HTR-8/SVneo (cell line): ENCODE results near the gene PPWD1.
"Not testable (repeated sequence)": the region's sequence is repeated elsewhere in the genome, so short reads cannot be mapped to it uniquely, and the experiment has no call there.

Source experiments
- DNase-seq: peaks from one replicate; pipeline ENCODE4 v3.0.0; 2011; ENCODE audit warnings: low spot score, mixed read lengths; ENCODE audit not compliant: insufficient read length
- FAIRE-seq: peaks from 2 replicates; lab custom pipeline; 2011; peaks lifted over from hg19 to GRCh38; lab: Jason Lieb, UNC

PPWD1 gene

DNA sequence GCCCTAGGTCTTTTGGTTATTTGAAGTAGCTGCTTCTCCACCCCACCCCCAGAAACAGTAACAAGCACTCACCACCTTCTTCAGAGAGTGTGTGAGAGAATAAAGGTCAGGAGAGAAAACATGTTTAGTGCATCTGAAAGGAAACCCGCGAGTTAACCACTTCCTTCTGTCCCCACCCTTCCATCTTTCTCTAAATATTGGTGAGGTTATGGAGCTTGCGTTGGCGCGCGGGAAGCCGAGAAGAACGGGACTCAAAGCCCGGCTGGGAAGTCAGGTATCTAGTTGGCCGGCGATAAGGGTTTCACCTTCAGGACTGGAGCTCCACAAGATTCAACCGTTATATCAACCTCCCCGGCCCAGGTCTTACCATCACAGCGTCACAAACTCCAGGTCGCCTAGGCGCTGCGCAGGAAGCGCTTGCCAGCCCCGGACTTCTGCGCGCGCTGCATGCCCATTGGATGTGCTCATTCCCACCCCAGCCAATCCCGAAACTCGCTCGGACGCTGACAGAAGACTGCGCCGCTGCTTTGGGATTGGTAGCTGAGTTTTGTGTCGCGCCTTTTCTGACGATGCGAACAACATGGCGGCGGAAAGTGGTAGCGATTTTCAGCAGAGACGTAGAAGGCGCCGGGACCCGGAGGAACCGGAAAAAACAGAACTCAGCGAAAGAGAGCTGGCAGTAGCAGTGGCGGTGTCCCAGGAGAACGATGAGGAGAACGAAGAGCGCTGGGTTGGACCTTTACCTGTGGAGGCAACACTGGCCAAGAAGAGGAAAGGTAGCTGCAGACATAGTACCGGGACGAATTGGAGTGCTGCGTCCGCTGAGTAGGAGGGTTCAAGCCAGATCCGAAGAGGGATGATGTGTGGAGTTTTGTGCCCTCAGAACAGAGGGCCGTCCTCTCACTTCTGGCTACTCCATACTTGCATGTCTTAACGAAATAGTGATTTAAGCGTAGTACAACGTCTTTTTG lies at the start of gene PPWD1, which contains the start of gene CENPK:
Gene PPWD1, plus strand, starts transcription at position 566 of the 971 bp plus-strand sequence. Its CDS starts 15 bp downstream, at position 581.
Gene CENPK, minus strand, starts transcription at position 438 of the 971 bp plus-strand sequence. CDS start 8,261 bp downstream, outside the sequence.
- FAIRE-seq (peak; percentile 77), DNase-seq (peak; percentile 93)

DNA sequence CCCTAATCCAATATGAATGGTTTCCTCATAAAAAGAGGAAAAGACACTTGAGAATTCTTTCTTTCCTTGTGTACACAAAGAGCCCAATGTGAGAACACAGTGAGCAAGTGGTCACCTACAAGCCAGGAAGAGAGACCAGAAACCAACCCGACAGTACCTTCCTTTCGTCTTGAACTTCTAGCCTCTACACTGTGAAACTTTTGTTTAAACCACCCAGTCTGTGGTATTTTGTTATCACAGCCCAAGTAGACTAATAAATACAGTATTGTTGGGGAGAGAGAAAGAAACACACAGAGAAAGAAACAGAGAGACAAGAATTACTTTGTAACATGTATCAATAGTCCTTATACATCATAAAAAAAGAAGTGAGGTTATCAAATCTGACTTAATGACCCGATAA lies 37.4 kb upstream of the PPWD1 start:
- DNase-seq, result no peak

DNA sequence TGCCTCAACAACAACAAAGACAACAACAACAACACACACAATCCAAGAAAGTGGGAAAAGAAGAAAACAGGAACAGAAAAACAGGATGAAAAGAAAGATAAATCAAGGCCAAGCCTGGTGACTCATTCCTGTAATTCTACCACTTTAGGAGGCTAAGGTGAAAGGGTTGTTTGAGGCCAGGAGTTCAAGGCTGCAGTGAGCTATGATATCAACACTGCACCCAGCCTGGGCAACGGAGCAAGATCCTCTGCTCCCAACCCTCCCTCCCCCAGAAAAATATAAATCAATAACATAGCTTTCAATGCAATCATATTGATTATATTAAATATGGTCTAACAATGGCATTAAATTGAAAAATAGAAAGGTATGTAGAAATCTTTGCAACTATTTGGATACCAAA lies 32.2 kb upstream of the PPWD1 start:
- no peak for DNase-seq
- no peak for FAIRE-seq

More for the DNA sequence above, 37.4 kb upstream of the PPWD1 start:
- FAIRE-seq, result no peak

DNA sequence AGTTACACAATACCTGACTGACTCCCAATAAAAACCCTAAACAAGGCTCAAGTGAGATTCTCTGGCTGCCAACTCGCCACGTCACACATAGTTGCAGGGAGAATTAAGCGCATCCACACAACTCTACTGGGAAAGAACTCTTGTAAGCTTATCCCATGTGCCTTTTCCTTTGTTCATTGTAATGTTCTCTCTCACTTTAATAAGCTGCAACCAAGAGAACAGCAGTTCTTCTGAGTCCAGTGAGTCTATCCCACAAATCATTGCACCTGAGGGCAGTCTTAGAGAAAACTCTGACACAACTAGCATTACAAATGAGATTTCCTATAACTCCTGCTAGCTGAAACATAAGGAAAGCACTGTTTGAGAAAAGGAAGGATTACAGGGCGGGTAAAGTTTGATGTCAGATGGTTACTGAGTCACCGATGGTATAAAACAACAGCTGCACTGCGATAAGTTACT lies 27.5 kb upstream of the PPWD1 start:
- FAIRE-seq (no peak), DNase-seq (no peak)

DNA sequence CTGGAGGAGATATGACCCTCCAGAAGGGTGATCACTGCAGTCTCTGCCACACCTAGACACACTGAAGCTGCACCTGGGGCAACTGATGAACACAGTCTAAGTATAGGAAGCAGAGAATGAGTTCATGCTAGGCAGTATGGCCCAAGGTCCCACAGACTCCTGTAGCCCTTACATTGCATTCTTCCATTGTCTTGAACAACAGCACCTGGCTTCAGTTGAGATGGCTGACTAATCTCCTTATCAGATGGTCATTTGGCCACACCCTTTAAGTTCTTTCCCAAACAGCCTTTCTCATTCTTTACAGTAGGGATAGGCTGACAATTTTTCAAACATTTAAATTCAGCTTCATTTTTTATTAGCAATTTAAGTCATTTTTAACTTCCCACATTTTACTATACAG lies 23.3 kb upstream of the PPWD1 start:
- no peak for DNase-seq
- FAIRE-seq, result no peak

DNA sequence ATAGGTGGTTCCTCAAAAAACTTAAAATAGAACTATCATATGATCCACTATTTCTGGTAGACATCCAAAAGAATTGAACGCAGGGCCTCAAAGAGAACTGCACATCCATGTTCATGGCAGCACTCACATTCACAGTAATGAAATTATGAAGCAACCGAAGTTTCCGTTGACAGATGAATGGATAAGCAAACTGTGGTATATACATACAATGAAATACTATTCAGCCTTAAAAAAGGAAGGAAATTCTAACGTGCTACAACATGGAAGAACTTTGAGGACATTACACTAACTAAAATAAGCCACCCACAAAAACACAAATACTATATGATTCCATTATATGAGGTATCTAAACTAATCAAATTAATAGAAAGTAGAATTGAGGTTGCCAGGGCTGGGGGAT lies 18.6 kb upstream of the PPWD1 start:
- DNase-seq (no peak), FAIRE-seq (no peak)

DNA sequence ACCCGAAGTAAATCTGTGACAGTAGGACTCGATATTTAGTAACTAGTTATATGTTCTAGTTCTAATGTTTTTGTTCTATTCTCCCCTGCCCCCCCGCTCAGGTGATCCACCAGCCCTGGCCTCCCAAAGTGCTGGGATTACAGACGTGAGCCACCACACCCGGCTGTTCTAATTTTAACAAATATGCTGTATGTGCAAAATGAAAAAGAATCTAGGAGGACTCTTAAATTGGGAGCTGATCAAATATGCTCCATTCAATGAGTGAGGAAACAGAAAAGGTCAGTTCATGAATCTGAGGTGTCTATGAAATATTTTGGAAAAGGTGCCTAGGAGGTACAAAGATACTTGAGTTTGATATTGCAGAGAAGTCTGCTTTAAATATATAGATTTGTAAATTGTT lies 17.0 kb upstream of the PPWD1 start:
- DNase-seq, result no peak
- no peak for FAIRE-seq

DNA sequence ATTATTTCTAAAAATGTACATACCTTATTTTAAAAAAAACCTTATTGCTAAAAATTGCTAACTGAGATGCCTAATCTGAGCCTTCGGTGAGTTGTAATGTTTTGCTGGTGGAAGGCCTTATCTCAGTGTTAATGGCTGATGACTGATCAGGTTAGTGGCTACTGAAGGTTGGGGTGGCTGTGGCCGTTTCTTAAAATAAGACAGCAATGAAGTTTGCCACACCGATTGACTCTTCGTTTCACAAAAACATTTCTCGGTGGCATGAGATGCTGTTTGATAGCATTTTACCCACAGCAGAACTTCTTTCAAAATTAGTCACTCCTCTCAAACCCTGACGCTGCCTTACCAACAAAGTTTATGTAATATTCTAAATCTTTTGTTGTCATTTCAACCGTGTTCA lies 14.8 kb upstream of the PPWD1 start:
- FAIRE-seq, result no peak

DNA sequence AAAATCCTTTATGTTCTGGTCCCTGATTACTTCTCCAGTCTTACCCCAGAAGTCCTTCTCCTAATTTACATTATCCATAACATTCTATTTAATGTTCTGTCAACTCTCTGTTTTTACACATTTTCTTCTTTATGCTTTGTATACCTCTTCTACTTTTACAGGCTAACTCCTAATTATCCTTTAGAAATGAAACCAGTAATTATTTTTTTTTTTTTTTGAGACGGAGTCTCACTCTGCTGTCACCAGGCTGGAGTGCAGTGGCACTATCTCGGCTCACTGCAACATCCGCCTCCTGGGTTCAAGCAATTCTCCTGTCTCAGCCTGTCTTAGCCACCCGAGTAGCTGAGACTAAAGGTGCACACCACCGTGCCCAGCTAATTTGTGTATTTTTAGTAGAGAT lies 9.2 kb upstream of the PPWD1 start:
- FAIRE-seq, result no peak
- DNase-seq, result no peak

More for the DNA sequence above, 14.8 kb upstream of the PPWD1 start:
- DNase-seq, result no peak

DNA sequence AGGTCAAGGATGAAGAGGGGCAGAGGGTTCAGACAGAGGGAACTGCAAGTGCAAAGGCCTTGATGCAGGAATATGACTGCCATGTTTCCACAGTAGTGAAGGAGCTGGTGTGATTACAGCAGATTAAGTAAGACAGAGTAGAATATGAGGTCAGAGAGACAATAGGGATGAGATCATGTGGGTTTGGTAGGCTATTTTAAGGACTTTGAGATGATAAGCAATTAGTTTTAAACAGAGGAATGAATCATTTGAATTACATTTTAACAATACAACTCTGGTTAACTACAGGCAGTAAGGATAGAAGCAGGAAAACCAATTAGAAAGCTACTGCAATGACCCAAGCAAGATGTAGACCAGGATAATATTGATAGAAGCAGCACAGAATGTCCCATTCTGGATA lies 7.8 kb upstream of the PPWD1 start:
- no peak for DNase-seq
- FAIRE-seq, result no peak

DNA sequence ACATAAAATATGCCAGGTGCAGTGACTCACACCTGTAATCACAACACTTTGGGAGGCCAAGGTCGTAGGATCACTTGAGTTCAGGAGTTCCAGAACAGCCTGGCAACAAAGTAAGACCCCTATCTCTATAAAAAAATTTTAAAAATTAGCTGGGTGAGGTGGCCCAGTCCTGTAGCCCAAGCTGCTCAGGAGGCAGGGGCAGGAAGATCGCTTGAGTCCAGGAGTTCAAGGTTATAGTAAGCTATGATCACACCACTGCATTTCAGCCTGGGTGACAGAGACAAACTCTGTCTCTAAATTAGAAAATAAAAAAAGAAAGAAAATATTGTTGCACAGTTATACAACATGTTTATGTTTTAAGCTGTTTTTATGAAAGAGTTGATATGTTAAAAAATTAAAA lies 6.9 kb upstream of the PPWD1 start:
- FAIRE-seq, result no peak
- DNase-seq, result no peak

DNA sequence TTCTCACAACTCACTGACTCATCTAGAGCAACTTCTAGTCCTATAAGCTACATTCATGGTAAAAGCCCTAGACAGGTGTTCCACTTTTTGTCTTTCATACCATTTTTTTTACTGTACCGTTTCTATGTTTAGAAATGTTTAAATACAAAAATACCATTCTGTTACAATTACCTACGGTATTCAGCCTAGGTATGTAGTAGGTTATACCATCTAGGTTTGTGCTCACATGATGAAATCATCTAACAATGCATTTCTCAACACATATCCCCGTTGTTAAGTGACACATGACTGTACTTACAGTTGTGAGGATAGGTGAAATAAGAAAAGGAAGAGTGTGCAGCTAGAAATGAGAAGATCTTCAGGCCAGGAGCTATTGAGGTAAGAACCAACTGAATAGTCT lies 6.4 kb upstream of the PPWD1 start:
- FAIRE-seq, result no peak
- DNase-seq, result no peak

DNA sequence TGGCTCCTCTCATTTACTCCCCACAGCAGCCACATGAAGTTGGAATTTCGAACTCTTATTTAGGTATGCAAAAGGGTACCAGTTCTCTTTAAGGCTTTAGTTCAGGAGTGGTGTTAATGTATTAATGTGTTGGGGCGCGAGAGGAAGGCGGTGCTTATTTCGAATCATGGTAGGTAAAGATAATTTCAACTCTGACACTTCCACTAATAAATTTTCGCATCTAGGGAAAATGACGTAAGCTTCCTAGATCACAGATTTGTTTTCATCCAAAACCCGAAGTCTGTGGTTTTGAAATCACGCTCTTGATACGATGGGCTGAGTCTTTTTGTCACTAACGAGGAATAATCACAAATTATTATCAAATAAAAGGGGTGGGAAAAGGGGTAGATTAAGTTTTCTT lies 681 bp downstream of the PPWD1 start:
- FAIRE-seq, result no peak
- DNase-seq, result no peak

DNA sequence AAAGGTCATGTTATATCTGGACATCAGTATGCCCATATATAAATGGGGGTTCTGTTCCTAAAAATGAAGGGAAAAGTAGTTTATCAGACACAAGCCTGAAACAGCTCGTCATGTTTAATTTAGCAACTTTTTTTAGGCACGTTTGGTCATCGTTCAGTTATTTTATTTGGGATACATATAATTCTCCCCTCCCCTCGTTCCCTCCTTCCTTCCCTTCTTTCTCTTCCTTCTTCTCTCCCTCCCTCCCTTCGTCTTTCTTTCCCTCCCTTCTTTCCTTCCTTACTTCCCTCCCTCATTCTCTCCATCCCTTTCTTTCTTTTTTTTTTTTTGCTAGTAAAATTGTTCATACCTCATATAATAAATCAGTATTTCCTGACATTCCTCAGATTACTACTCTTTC lies 3.4 kb downstream of the PPWD1 start:
- DNase-seq (no peak), FAIRE-seq (no peak)

DNA sequence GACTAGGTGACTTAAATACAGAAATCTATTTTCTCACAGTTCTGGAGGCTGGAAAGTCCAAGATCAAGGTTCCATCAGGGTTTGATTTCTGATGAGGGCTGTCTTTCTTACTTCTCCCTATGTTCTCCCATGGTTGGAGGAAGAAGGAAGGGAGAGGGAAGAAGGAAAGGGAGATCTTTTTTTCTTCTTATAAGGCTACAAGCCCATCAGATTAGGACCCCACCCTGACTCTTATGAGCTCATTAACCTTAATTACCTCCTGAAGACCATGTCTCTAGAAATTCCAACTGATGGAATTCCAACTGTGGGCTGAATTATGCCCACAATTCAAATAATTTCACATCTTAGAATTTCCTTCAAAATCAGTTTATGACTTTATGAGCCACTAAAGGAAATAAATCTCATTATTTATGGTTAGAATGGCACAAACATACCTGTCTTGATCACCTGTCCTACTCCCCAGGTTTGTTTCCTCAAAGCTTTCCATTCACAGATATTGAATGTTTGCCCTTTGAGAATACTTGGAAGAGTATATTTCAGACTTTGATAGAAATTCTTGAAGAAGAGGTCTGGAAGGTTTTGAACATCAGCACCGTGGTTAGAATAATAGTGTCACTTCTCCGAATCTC lies 7.6 kb downstream of the PPWD1 start:
- FAIRE-seq (no peak), DNase-seq (no peak)

DNA sequence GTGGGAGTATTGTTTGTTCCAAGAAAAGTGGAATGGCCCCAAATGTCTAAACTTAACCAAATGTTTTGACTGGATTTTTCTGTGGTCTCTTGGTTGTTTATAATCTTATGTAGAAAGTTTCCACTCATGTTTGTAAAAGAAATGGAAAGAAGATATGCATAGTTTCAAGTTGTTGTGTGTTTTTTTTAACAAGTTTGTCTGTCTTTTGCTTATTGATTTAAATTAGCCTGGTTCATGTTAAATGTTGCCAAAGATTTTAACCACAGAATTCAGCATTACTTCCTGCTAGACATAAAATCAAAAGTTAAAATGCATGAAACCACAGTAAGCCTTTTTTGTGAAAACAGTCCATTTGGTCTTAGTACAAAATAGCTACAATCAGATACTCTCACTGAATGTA lies 14.0 kb downstream of the PPWD1 start:
- DNase-seq (no peak), FAIRE-seq (no peak)

DNA sequence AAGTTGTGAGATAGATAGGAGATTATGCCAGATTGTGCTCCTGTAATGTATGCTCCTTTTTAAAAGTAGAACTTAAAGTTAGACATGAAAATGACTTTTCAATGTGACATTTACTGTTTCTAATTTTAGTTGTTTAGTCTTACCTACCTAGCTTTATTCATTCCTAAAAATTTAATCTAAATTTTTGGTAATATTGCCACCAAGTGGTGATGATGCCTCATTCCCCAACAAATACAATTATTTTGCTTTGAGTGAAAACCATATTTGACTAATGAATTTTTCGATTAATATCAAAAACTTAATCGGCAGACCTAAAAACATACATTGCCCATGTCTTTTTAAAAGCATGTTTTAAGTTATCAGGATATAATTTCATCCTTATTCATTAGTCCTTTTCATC lies 25.6 kb downstream of the PPWD1 start:
- no peak for FAIRE-seq
- DNase-seq, result no peak

DNA sequence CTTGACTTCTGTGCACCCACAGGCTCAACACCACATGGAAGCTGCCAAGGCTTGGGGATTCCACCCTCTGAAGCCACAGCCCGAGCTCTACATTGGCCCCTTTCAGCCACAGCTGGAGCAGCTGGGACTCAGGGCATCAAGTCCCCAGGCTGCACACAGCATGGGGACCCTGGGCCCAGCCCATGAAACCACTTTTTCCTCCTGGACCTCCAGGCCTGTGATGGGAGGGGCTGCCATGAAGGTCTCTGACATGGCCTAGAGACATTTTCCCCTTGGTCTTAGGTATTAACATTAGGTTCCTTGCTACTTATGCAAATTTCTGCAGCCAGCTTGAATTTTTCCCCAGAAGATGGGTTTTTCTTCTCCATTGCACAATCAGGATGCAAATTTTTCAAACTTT lies 38.7 kb downstream of the PPWD1 start:
- not testable (repeated sequence) for FAIRE-seq, DNase-seq

DNA sequence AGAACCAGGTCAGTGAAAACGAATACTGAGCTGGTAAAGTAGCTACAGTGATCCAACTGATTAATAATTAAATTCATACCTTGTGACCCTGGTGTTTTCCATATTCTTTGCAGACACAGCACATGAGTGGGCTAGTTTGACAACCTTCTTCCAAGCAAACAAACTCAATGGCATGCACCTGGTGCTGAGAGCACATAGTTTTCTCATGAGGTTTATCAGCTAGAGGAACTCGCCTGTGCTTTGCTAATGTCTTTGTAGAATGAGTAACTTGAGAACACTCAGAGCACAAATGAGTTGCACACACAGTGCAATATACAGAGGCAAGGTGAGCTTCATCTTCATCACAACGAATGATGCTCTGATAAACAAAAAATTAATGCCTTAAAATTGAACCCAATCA lies 48.4 kb downstream of the PPWD1 start:
- DNase-seq, result no peak
- FAIRE-seq, result no peak

DNA sequence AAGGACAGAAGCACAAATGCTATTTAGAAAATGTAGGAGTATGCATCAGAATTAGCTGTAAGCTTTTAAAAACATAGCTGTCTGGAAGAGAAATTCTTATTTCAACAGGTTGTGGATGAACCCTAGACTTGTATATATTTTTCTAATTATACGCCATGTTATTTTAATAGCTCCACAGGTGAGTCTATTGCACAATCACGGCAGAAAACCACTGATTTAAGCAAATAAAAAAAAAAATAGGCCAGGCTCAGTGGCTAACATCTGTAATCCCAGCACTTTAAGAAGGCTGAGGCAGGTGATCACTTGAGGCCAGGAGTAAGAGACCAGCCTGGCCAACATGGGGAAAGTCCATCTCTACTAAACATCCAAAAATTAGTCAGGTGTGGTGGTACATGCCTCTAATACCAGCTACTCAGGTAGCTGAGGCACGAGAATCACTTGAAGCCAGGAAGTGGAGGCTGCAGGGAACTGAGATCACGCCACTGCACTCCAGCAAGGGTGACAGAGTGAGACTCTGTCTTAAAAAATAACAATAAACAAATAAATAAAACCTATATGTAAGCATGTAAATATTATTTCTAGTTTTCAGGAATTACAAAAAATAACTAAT lies 49.3 kb downstream of the PPWD1 start:
- DNase-seq (no peak), FAIRE-seq (no peak)

DNA sequence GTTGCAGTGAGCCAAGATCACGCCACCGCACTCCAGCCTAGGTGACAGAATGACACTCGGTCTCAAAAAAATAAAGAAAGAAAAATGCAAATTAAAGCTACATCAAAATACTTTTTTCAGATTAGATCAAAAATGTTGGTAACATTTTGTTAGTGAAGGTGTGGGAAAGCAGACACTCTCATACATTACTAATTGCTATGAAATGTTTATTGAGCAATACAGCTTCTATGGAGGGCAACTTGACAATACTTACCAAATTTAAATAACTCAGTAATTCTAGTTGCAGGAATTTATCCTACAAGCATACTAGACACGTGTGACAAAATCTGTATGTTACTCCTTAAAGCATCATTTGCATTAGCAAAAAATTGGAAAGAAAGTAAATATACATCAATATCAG lies 56.9 kb downstream of the PPWD1 start:
- FAIRE-seq, result no peak
- DNase-seq, result no peak
